ENCODE data around the gene GALNS.
A peak's percentile ranks its signal among the peaks of the same experiment; 100 is the strongest.
"Not testable (repeated sequence)": the region's sequence is repeated elsewhere in the genome, so short reads cannot be mapped to it uniquely, and the experiment has no call there.

Gene GALNS

GRCh38 chr16:88796278-88796677, 60.5 kb downstream of the GALNS start:
- H3K27ac Mint-ChIP-seq: no peak overlapping the region
- H3K36me3 Mint-ChIP-seq (ENCODE audit: low read depth): no peaks in the 10 kb centered on the region
- no peak overlapping the region for H3K4me3 Mint-ChIP-seq
- H3K4me1 Mint-ChIP-seq (ENCODE audit: low read depth): peaks cover 33% of the 10 kb centered on the region
- no peaks in the 10 kb centered on the region for H3K9me3 Mint-ChIP-seq
- H3K27me3 Mint-ChIP-seq: no peaks in the 10 kb centered on the region

- no peak overlapping the region for H3K4me3 Mint-ChIP-seq
- H3K4me1 Mint-ChIP-seq (ENCODE audit: low read depth): peaks cover 38% of the 10 kb centered on the region
- H3K9me3 Mint-ChIP-seq: no peaks in the 10 kb centered on the region
- H3K27me3 Mint-ChIP-seq: no peaks in the 10 kb centered on the region
- H3K27ac Mint-ChIP-seq: no peak overlapping the region
- H3K36me3 Mint-ChIP-seq (ENCODE audit: low read depth): no peaks in the 10 kb centered on the region
Observed at GRCh38 chr16:88793251-88793954, 63.3 kb downstream of the GALNS start.

GRCh38 chr16:88792668-88793250, 64.0 kb downstream of the GALNS start:
- Mint-ChIP-seq H3K9me3 (no peaks in the 10 kb centered on the region), H3K4me1 (ENCODE audit: low read depth) (peaks cover 38% of the 10 kb centered on the region), H3K36me3 (ENCODE audit: low read depth) (no peaks in the 10 kb centered on the region), H3K27ac (no peak overlapping the region), H3K27me3 (no peaks in the 10 kb centered on the region), H3K4me3 (no peak overlapping the region)

GRCh38 chr16:88792078-88792550, 64.6 kb downstream of the GALNS start:
- no peak overlapping the region for H3K4me3 Mint-ChIP-seq
- no peaks in the 10 kb centered on the region for H3K27me3 Mint-ChIP-seq
- no peaks in the 10 kb centered on the region for H3K36me3 Mint-ChIP-seq (ENCODE audit: low read depth)
- H3K4me1 Mint-ChIP-seq (ENCODE audit: low read depth): peaks cover 38% of the 10 kb centered on the region
- peak overlapping the region; percentile 28 for H3K27ac Mint-ChIP-seq
- H3K9me3 Mint-ChIP-seq: no peaks in the 10 kb centered on the region

DNA sequence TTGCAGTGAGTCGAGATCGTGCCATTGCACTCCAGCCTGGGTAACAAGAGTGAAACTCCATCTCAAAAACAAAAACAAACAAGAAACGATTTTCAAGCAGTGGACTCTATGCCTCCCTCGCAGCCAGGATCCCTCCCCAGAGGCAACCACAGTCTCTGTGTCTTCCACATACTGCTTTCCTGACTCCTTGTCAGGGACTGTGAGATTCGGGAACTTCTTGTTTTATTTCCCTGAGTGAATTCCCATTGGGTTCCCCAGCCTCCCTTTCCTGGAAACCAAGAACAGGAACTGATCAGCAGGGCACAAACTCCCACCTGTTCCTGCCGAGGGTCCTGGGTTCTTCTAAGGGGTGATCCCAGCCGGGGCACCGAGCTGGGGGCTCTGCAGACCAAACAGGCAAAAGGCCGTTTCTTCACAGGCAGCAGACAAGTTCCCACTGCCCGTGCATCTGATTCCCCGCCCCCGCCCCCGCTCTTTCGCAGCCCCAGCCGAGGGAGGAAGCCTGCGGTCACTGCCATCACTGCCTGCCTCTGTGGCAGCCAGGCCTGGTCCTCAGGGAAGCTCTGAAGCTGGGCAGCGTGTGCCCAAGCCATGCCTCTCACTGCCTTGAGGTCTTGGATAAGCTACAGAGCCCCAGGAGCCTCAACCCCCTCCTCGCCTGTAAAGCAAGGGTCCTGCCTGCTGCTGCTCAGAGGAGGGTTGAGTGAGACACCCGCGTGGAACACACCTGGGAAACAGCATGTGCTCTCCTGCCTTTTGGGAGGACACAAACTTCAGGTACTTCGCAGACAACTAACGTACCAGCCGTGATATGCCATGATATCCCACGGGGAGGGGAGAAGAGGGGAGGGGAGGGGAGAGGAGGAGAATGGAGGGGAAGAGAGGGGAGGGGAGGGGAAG, 66.2 kb downstream of the GALNS start:
- Mint-ChIP-seq H3K36me3 (ENCODE audit: low read depth) (no peaks in the 10 kb centered on the region), H3K27ac (peak overlapping the region; percentile 87), H3K4me1 (ENCODE audit: low read depth) (peaks cover 38% of the 10 kb centered on the region), H3K9me3 (no peaks in the 10 kb centered on the region), H3K4me3 (peak overlapping the region; percentile 64), H3K27me3 (no peaks in the 10 kb centered on the region)

GRCh38 chr16:88789594-88789993, 67.2 kb downstream of the GALNS start:
- Mint-ChIP-seq H3K9me3 (no peaks in the 10 kb centered on the region), H3K27ac (peak overlapping the region; percentile 26), H3K4me3 (peak overlapping the region; percentile 26), H3K4me1 (ENCODE audit: low read depth) (peaks cover 35% of the 10 kb centered on the region), H3K27me3 (no peaks in the 10 kb centered on the region), H3K36me3 (ENCODE audit: low read depth) (no peaks in the 10 kb centered on the region)

DNA sequence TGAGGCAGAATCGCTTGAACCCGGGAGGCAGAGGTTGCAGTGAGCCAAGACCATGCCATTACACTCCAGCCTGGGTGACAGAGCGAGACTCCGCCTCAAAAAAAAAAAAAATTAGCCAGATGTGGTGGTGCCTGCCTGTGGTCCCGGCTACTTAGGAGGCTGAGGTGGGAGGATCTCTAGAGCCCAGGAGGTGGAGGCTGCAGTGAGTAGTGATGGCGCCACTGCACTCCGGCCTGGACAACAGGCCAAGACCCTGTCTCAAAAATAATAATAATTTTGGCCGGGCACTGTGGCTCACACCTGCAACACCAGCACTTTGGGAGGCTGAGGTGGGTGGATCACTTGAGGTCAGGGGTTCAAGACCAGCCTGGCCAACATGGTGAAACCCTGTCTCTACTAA, 68.0 kb downstream of the GALNS start:
- H3K4me1 Mint-ChIP-seq (ENCODE audit: low read depth): peaks cover 35% of the 10 kb centered on the region
- not testable (repeated sequence) for H3K27me3 Mint-ChIP-seq; H3K36me3 Mint-ChIP-seq (ENCODE audit: low read depth); H3K4me3 Mint-ChIP-seq; H3K27ac Mint-ChIP-seq; H3K9me3 Mint-ChIP-seq

DNA sequence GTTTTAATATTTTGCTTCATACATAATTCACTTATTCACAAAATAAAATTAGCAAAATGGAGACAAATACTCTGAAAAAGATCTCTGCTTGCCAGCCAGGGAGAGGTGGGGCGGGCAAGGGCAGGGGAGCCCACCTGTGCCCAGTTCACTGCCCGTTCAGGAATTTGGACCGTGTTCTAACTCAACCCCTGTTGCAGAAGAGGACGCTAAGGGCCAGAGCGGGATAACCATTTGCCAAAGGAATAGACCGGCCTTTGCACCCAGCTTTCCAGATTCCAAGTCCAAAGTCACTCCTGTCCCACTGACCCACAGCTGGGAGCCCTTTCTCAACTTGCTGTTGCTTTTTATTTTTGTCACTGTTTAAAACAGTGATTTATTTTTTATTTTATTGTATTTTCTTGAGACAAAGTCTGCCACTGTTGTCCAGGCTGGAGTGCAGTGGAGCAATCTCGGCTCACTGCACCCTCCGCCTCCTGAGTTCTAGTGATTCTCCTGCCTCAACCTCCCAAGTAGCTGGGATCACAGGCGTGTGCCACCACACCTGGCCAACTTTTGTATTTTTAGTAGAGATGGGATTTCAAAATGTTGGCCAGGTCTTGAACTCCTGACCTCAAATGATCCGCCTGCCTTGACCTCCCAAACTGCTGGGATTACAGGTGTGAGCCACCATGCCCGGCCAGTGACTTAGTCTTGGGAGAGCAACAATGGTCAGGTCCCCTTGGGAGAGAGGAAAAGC, 69.0 kb downstream of the GALNS start:
- Mint-ChIP-seq H3K36me3 (ENCODE audit: low read depth) (no peaks in the 10 kb centered on the region), H3K9me3 (no peaks in the 10 kb centered on the region), H3K27ac (no peak overlapping the region), H3K4me3 (no peak overlapping the region), H3K27me3 (no peaks in the 10 kb centered on the region), H3K4me1 (ENCODE audit: low read depth) (peaks cover 40% of the 10 kb centered on the region)

DNA sequence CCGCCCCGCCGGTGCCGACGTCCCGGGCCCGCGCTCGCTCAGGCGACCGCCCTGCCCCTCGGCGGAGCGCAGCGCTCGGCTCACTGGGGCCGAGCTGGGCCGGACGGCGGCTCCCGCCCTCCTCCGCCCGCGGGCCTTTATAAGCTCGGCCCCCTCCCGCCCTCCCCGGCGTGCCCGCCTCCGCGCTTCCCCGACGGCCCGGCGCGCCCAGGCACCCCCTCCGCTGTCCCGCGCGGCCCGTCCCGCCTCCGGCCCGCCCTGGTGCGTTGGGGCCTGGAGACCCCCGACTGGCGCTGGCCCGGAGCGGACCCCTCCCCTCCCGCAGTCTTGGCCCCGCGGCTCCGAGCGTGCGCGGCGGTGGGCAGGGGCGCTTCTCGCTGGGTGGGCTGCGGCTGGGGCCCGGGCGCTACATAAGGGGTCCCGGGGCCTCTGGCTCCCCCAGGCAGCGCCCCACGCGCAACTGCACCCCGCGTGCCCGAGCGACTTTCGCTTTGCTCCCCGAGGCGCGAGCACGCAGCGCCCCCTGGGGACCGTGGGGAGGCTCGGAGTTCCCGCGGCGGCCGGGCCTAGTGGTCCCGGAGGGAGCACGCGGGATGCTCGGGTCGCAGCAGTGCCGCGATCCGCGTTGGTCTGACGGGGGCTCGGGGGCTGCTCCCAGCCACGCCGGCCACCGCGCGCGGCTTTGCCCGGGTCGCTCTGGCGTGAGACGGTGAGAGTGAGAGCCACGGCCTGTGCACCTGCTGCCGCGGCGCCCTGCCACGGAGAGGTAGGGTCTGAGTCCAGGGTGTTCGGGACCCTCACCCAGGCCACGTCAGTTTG, 71.4 kb downstream of the GALNS start, which contains the start of gene PIEZO1:
Gene PIEZO1 (minus strand): TSS at position 115 of the 819 bp plus-strand sequence. CDS start 256 bp downstream, outside the sequence.
- H3K4me3 Mint-ChIP-seq: peak within 1 kb of the TSS; percentile 81
- no peaks in the 10 kb centered on the region for H3K36me3 Mint-ChIP-seq (ENCODE audit: low read depth)
- H3K27ac Mint-ChIP-seq: peak within 1 kb of the TSS; percentile 87
- no peaks in the 10 kb centered on the region for H3K9me3 Mint-ChIP-seq
- peaks cover 44% of the 10 kb centered on the region for H3K4me1 Mint-ChIP-seq (ENCODE audit: low read depth)
- no peaks in the 10 kb centered on the region for H3K27me3 Mint-ChIP-seq

GRCh38 chr16:88784856-88785105, 72.0 kb downstream of the GALNS start:
- H3K36me3 Mint-ChIP-seq (ENCODE audit: low read depth): no peaks in the 10 kb centered on the region
- no peak overlapping the region for H3K27ac Mint-ChIP-seq
- no peaks in the 10 kb centered on the region for H3K27me3 Mint-ChIP-seq
- peaks cover 44% of the 10 kb centered on the region for H3K4me1 Mint-ChIP-seq (ENCODE audit: low read depth)
- no peak overlapping the region for H3K4me3 Mint-ChIP-seq
- no peaks in the 10 kb centered on the region for H3K9me3 Mint-ChIP-seq

DNA sequence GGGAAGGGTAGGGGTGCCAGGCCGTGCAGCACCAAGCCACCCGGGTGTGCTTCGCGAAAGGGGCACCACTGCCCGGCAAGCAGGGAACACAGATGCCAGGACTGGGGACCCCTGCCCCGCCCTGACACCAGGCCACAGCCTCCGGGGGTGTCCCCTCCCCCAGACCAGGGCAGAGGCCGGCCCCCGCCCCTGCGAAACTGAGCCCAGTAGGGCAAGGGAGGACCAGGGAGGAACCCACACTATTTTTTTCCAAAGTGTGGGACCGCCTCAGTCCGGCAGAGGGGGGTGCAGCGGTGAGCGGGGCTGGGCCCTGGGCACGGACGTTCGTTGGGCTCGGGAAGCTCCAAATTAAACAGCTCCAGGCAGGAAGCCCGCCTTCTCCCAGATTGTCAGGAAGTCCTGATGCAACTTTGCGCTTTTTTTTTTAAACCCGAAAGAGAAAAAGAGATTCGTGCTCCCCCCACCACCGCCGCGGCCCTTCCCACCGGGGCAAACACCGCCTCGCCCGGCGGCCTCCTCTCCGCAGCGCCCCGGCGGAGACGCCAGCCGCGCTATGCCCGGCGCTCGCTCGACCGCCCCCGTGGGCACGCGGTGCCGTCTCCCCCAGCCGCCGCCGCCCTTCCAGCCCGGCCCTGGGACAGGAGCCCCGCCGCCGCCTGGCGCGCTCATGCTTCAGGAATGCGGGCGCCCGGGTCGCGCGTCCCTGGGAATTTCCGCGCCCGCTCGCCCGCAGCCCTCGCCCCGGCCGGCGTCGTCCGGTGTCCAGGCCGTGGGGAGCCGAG, 72.5 kb downstream of the GALNS start:
- Mint-ChIP-seq H3K9me3 (no peaks in the 10 kb centered on the region), H3K36me3 (ENCODE audit: low read depth) (no peaks in the 10 kb centered on the region), H3K4me1 (ENCODE audit: low read depth) (peaks cover 40% of the 10 kb centered on the region), H3K27me3 (no peaks in the 10 kb centered on the region), H3K27ac (peak overlapping the region; percentile 89), H3K4me3 (peak overlapping the region; percentile 81)

GRCh38 chr16:88783391-88784073, 73.2 kb downstream of the GALNS start:
- H3K36me3 Mint-ChIP-seq (ENCODE audit: low read depth): no peaks in the 10 kb centered on the region
- peaks cover 40% of the 10 kb centered on the region for H3K4me1 Mint-ChIP-seq (ENCODE audit: low read depth)
- H3K27me3 Mint-ChIP-seq: no peaks in the 10 kb centered on the region
- H3K27ac Mint-ChIP-seq: peak overlapping the region; percentile 89
- no peaks in the 10 kb centered on the region for H3K9me3 Mint-ChIP-seq
- H3K4me3 Mint-ChIP-seq: peak overlapping the region; percentile 81
